Natural killer cell (primary cell): ENCODE measurements around the gene TAS2R9. TPM values are rescaled to one million over a fixed set of nuclear protein-coding genes. Genes with fewer than 3 reads are reported as not detected.

Experiments
- ATAC-seq, 3 donors: fragments of 150-1000 bp in 2 of 3; fragments of 200-7000 bp in 1 of 3; cut with Tn5 transposase; 1 replicate in 1 of 3; 2 replicates in 2 of 3; pipeline ENCODE4 v1.10.0; 2021; ENCODE audit warnings: mild to moderate bottlenecking in 2 of 3, moderate library complexity in 2 of 3
- DNase-seq, 2 donors: peaks; one replicate each; pipeline versions ENCODE4 v3.0.0 to v3.0.0-alpha.2; 2013 to 2021; ENCODE audit warnings: mixed read lengths in 1 of 2
- H3K27ac ChIP-seq: one replicate; pipeline ENCODE4 v1.5.1; 2013; ENCODE audit warnings: mild to moderate bottlenecking, low read length
- H3K27me3 ChIP-seq: one replicate; pipeline ENCODE4 v1.6.1; 2013; ENCODE audit warnings: low read length; ENCODE audit not compliant: control insufficient read depth, insufficient read depth
- H3K36me3 ChIP-seq: one replicate; pipeline ENCODE4 v1.6.1; 2013; ENCODE audit warnings: low read length; ENCODE audit not compliant: control insufficient read depth, insufficient read depth
- H3K4me1 ChIP-seq: one replicate; pipeline ENCODE4 v1.6.1; 2013; ENCODE audit warnings: low read length; ENCODE audit not compliant: control insufficient read depth, insufficient read depth
- H3K4me3 ChIP-seq: one replicate; pipeline ENCODE4 v1.5.1; 2013; ENCODE audit warnings: low read length
- H3K9me3 ChIP-seq: one replicate; pipeline ENCODE4 v1.6.1; 2013; ENCODE audit warnings: low read length; ENCODE audit not compliant: control insufficient read depth, insufficient read depth
- H3K27ac Mint-ChIP-seq, 2 donors: one replicate each; pipeline ENCODE4 v1.8.0; 2022; ENCODE audit warnings: mild to moderate bottlenecking in 2 of 2, mixed read lengths in 2 of 2, moderate library complexity in 1 of 2
- H3K27me3 Mint-ChIP-seq, 2 donors: one replicate each; pipeline ENCODE4 v1.8.0; 2022; ENCODE audit warnings: low read depth in 2 of 2, mixed read lengths in 2 of 2
- H3K36me3 Mint-ChIP-seq: one replicate; pipeline ENCODE4 v1.8.0; 2022; ENCODE audit warnings: mixed read lengths
- H3K4me1 Mint-ChIP-seq, 2 donors: one replicate each; pipeline ENCODE4 v1.8.0; 2022; ENCODE audit warnings: mixed read lengths in 2 of 2
- H3K4me3 Mint-ChIP-seq: one replicate; pipeline ENCODE4 v1.8.0; 2022; ENCODE audit warnings: mild to moderate bottlenecking, moderate library complexity, mixed read lengths
- H3K9me3 Mint-ChIP-seq, 2 donors: one replicate each; pipeline ENCODE4 v1.8.0; 2022; ENCODE audit warnings: mixed read lengths in 2 of 2
- WGBS: methylation state at CpG from one replicate; pipeline ENCODE4 v1.1.7; 2013; ENCODE audit warnings: missing lambda C conversion rate; ENCODE audit not compliant: insufficient coverage; 5-methylcytosine and 5-hydroxymethylcytosine counted together
- intact Hi-C: fragments of 100-400 bp; cut with micrococcal nuclease; formaldehyde crosslinking; loops from one replicate; pipeline ENCODE4 v1.14.2; 2022
- total RNA-seq, 4 donors: library from RNA; stranded (reverse); fragments of 120-200 nt in 1 of 4; gene quantifications; one replicate each; pipeline versions ENCODE4 v1.2.3 to v1.2.4, GENCODE V29; 2013 to 2022
- TF ChIP-seq, protein P1 (sequence below): fragments of 200-600 bp; IDR thresholded peaks from one replicate; pipeline ENCODE4 v1.8.0; 2022; ENCODE audit warnings: antibody characterized with exemption

Gene TAS2R9
- total RNA-seq, 3 donors from 2014 or later (not counting 1 experiment from before 2014, with no cell fraction given) = not detected

DNA sequence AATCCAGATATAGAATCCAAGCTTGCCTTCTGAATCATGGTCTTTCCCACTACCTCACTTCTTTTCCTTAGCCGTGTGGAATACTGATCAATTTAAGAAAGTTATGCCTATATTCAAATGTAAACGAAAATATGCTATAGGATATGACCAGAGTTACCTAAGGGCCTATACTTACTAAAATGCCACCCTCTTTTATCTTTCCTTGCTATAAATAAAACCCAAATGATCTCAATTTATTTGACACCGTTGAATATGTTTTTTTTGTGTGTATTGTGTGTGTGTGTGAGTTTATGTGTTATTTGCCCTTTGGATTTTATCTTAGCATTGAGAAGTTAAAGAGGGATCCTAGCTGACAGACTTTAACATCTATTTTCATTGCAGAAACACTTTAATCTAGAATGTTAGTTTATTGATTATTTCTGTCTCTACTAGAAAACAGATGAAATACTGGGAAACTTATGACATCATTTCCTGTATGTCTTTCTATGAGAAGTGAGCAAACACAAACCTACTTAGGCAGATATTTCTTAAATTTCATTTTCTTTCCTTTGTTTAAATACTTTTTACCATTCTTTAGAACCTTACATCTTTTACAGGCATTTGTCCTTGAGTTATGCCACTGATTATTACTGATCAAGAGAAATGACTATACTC lies 2.0 kb upstream of the TAS2R9 start:
- Histone ChIP-seq H3K27me3 (peaks cover 15% of the 10 kb centered on the region), H3K9me3 (no peaks in the 10 kb centered on the region), H3K36me3 (no peaks in the 10 kb centered on the region), H3K27ac (no peak overlapping the region), H3K4me1 (no peaks in the 10 kb centered on the region), H3K4me3 (no peak overlapping the region)
- TF ChIP-seq, protein P1, sequence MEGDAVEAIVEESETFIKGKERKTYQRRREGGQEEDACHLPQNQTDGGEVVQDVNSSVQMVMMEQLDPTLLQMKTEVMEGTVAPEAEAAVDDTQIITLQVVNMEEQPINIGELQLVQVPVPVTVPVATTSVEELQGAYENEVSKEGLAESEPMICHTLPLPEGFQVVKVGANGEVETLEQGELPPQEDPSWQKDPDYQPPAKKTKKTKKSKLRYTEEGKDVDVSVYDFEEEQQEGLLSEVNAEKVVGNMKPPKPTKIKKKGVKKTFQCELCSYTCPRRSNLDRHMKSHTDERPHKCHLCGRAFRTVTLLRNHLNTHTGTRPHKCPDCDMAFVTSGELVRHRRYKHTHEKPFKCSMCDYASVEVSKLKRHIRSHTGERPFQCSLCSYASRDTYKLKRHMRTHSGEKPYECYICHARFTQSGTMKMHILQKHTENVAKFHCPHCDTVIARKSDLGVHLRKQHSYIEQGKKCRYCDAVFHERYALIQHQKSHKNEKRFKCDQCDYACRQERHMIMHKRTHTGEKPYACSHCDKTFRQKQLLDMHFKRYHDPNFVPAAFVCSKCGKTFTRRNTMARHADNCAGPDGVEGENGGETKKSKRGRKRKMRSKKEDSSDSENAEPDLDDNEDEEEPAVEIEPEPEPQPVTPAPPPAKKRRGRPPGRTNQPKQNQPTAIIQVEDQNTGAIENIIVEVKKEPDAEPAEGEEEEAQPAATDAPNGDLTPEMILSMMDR = no peak
- no CpG with 5 or more reads among the region's 3 CpGs for WGBS
- no peak overlapping the region for H3K27ac Mint-ChIP-seq
- no peaks in the 10 kb centered on the region for H3K9me3 Mint-ChIP-seq
- intact Hi-C loops = no loop called here
- H3K36me3 Mint-ChIP-seq = no peaks in the 10 kb centered on the region
- H3K4me3 Mint-ChIP-seq = no peak overlapping the region
- peaks cover 24 to 75% of the 10 kb centered on the region in 2 donors for H3K27me3 Mint-ChIP-seq
- H3K4me1 Mint-ChIP-seq = no peaks in the 10 kb centered on the region
- DNase-seq (no peak), ATAC-seq (no peak)

DNA sequence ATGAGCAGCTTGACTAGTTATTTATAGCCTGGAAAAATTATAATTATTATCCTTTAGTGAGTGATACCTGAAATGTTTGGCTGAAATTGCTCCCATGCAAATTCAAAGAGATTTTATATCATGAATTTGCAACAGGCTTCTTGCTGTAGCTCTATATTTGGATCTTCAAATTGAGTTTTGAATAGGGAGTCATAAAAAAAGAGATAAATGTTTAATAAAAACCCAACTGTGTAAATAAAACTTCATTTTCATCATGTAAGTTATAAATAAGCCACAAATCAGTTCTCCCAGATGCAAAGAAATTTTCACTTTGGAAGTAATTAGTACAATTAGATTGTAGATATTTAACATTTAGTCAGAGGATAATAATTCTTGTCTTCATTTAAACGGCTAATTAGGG lies 2.8 kb downstream of the TAS2R9 start, which contains the start of gene TAS2R8:
TSS of gene TAS2R8 (minus strand) at position 101 of the 400 bp plus-strand sequence. CDS start 306 bp downstream, outside the sequence.
- no peaks in the 10 kb centered on the region for H3K36me3 Mint-ChIP-seq
- no peak within 1 kb of the TSS for H3K4me3 Mint-ChIP-seq
- TF ChIP-seq, protein P1 = no peak
- ATAC-seq (no peak), DNase-seq (no peak)
- Histone ChIP-seq H3K4me3 (no peak within 1 kb of the TSS), H3K36me3 (no peaks in the 10 kb centered on the region), H3K27me3 (peaks cover 16% of the 10 kb centered on the region), H3K4me1 (no peaks in the 10 kb centered on the region), H3K27ac (no peak within 1 kb of the TSS), H3K9me3 (no peaks in the 10 kb centered on the region)
- H3K27ac Mint-ChIP-seq = no peak within 1 kb of the TSS
- intact Hi-C loops = no loop called here
- no peaks in the 10 kb centered on the region for H3K4me1 Mint-ChIP-seq
- H3K9me3 Mint-ChIP-seq = no peaks in the 10 kb centered on the region
- H3K27me3 Mint-ChIP-seq = peaks cover 22 to 62% of the 10 kb centered on the region in 2 donors
- WGBS = no CpG with 5 or more reads among the region's 1 CpG

- Mint-ChIP-seq H3K27ac (no peak within 1 kb of the TSS), H3K27me3 (peaks cover 21 to 55% of the 10 kb centered on the region in 2 donors), H3K4me1 (no peaks in the 10 kb centered on the region), H3K4me3 (no peak within 1 kb of the TSS), H3K9me3 (no peaks in the 10 kb centered on the region), H3K36me3 (no peaks in the 10 kb centered on the region)
- no peaks in the 10 kb centered on the region for H3K4me1 ChIP-seq
- peaks cover 18% of the 10 kb centered on the region for H3K27me3 ChIP-seq
- H3K9me3 ChIP-seq = no peaks in the 10 kb centered on the region
- ATAC-seq = no peak
- H3K36me3 ChIP-seq = no peaks in the 10 kb centered on the region
- WGBS = 90% methylated on average over 4 of the region's 4 CpGs
- no peak within 1 kb of the TSS for H3K27ac ChIP-seq
- H3K4me3 ChIP-seq = no peak within 1 kb of the TSS
- intact Hi-C loops = no loop called here
- TF ChIP-seq, protein P1 = no peak
- no peak for DNase-seq
Measured at GRCh38 chr12:10802587-10802986, 7.4 kb downstream of the TAS2R9 start, which contains the start of gene TAS2R7. TAS2R7 (minus strand) TSS chr12:10802627; CDS start chr12:10802570, 57 bp downstream.

- TF ChIP-seq, protein P1 = no peak
- H3K27ac Mint-ChIP-seq = no peak overlapping the region
- no peaks in the 10 kb centered on the region for H3K9me3 Mint-ChIP-seq
- peaks cover 14% of the 10 kb centered on the region for H3K27me3 ChIP-seq
- H3K9me3 ChIP-seq = no peaks in the 10 kb centered on the region
- no peaks in the 10 kb centered on the region for H3K36me3 ChIP-seq
- WGBS = 81% methylated on average over 5 of the region's 5 CpGs
- intact Hi-C loops = no loop called here
- ATAC-seq (no peak), DNase-seq (no peak)
- H3K4me3 ChIP-seq = no peak overlapping the region
- H3K27me3 Mint-ChIP-seq = peaks cover 22 to 55% of the 10 kb centered on the region in 2 donors
- H3K4me3 Mint-ChIP-seq = no peak overlapping the region
- no peak overlapping the region for H3K27ac ChIP-seq
- no peaks in the 10 kb centered on the region for H3K36me3 Mint-ChIP-seq
- H3K4me1 Mint-ChIP-seq = no peaks in the 10 kb centered on the region
- no peaks in the 10 kb centered on the region for H3K4me1 ChIP-seq
Measured at GRCh38 chr12:10801741-10802140, 8.2 kb downstream of the TAS2R9 start.
